ENCODE data around the gene SLC43A3.

The SLC43A3 gene

GRCh38 chr11:57378186-57378585 lies 48.7 kb downstream of the SLC43A3 start:
- DNase-seq (ENCODE audit: insufficient read length, low spot score) = no peak
- no peak for FAIRE-seq
- no peak for TF ChIP-seq CTCF (IDR thresholded peaks at IDR 0.05; ENCODE audit: insufficient read depth, missing control alignments)

GRCh38 chr11:57377107-57377506 lies 49.8 kb downstream of the SLC43A3 start:
- FAIRE-seq = no peak
- TF ChIP-seq CTCF (IDR thresholded peaks at IDR 0.05; ENCODE audit: insufficient read depth, missing control alignments) = no peak

GRCh38 chr11:57376095-57377090 lies 50.5 kb downstream of the SLC43A3 start:
- no peak for DNase-seq (ENCODE audit: insufficient read length, low spot score)
- FAIRE-seq = no peak
- no peak for TF ChIP-seq CTCF (IDR thresholded peaks at IDR 0.05; ENCODE audit: insufficient read depth, missing control alignments)

More at GRCh38 chr11:57377107-57377506, 49.8 kb downstream of the SLC43A3 start:
- no peak for DNase-seq (ENCODE audit: insufficient read length, low spot score)

- DNase-seq (ENCODE audit: insufficient read length, low spot score) = no peak
- TF ChIP-seq CTCF (IDR thresholded peaks at IDR 0.05; ENCODE audit: insufficient read depth, missing control alignments) = no peak
- FAIRE-seq = no peak
These were observed 51.4 kb downstream of the SLC43A3 start for GRCh38 chr11:57375490-57375889.

GRCh38 chr11:57374966-57375365 lies 52.0 kb downstream of the SLC43A3 start:
- DNase-seq (ENCODE audit: insufficient read length, low spot score) (no peak), FAIRE-seq (no peak)
- no peak for TF ChIP-seq CTCF (IDR thresholded peaks at IDR 0.05; ENCODE audit: insufficient read depth, missing control alignments)

- TF ChIP-seq CTCF (IDR thresholded peaks at IDR 0.05; ENCODE audit: insufficient read depth, missing control alignments) = no peak
- DNase-seq (ENCODE audit: insufficient read length, low spot score) (no peak), FAIRE-seq (no peak)
These were observed 53.8 kb downstream of the SLC43A3 start for GRCh38 chr11:57373146-57373545.

- no peak for TF ChIP-seq CTCF (IDR thresholded peaks at IDR 0.05; ENCODE audit: insufficient read depth, missing control alignments)
- FAIRE-seq = no peak
- no peak for DNase-seq (ENCODE audit: insufficient read length, low spot score)
These were observed 56.0 kb downstream of the SLC43A3 start for GRCh38 chr11:57370941-57371340.
